Glomerular visceral epithelial cell (primary cell): ENCODE data around the gene PDE4A.
"Not testable (repeated sequence)": the region's sequence is repeated elsewhere in the genome, so short reads cannot be mapped to it uniquely, and the experiment has no call there.

ENCODE experiments used
- DNase-seq: peaks from one replicate; pipeline ENCODE4 v3.0.0-alpha.2; 2016; ENCODE audit errors: extremely low spot score

PDE4A gene

DNA sequence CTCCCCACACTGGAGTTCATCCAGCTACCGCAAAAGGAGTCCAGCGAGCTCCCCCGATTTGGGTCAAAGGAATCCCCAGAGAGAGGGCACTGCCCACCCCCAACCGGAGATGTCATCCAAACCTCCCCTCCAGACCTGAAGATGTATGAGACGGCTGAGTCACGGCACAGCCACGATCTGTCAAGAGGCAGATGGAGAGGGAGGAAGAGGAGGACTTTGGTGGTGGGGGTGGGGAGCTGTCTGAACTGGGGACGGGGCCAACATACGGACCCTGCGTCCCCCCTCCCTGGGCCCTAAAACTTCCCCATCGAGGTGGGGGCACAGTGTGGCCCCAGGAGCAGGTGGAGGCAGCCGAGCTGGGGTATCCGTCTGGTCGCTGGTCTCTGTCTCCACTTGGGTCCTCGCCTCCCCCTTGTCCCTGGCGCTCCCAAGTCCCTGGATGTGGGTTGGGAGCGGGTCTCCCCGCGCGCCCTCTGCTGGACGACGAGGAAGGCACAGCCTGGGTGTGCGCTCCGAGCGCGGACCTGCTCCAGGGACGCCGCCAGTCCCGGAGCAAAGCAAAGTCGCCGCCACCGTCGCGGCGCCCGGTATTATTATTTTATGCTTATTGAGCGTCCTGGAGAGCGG is 3.8 kb downstream of the PDE4A start:
- peak; percentile 81 for DNase-seq

DNA sequence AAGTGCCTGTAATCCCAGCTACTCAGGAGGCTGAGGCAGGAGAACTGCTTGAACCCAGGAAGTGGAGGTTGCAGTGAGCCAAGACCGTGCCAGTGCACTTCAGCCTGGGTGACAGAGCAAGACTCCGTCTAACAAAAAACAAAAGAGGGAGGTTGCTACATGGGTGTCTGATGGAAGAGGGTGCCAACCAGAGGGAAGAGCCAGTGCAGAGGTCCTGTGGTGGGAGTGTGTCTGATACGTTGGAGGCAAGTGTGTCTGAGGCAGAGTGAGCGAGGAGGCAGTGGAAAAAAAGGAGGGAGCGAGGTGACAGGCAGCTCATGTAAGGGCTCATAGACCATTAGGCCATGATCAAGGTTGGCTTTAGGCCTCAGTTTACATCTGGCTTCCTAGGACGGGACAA is 6.8 kb downstream of the PDE4A start:
- DNase-seq, result no peak

DNA sequence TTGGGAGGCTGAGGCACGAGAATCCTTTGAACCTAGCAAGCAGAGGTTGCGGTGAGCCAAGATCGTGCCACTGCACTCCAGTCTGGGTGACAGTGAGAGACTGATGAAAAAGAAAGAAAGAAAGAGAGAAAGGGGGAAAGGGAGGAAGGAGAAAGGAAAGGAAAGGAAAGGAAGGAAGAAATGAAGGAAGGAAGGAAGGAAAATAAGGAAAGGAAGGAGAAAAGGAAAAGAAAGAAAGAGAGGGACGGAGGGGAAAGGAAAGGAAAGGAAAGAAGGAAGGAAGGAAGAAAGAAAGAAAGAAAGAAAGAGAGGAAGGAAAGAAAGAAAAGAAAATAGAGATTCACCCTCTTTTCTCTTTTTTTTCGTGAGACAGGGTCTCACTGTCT is 8.7 kb downstream of the PDE4A start:
- no peak for DNase-seq

DNA sequence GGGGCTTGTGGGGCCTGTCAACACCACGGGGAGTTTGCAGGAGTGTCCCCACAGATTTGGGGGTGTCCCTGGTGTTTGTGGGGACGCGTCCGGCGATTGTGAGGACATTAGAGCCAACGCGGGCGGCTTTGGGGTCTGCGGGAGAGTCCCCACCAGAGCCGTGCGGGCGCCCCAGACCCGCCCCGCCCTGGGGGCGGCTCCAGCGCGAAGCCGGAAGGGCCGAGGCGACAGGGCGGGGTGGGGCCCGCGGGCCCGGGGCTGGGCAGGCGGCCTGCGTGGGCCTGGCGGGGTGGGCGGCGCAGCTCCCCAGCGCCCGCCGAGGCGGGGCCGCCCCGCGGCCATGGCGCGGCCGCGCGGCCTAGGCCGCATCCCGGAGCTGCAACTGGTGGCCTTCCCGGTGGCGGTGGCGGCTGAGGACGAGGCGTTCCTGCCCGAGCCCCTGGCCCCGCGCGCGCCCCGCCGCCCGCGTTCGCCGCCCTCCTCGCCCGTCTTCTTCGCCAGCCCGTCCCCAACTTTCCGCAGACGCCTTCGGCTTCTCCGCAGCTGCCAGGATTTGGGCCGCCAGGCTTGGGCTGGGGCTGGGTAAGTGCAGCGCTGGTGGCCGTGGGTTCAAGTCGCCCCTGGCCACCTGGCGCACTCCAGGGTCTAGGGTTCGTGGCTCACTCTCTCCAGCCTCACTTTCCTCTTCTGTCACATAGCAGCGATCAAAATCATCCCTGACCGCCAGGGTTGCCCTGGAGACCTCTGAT is 10.3 kb downstream of the PDE4A start:
- no peak for DNase-seq

DNA sequence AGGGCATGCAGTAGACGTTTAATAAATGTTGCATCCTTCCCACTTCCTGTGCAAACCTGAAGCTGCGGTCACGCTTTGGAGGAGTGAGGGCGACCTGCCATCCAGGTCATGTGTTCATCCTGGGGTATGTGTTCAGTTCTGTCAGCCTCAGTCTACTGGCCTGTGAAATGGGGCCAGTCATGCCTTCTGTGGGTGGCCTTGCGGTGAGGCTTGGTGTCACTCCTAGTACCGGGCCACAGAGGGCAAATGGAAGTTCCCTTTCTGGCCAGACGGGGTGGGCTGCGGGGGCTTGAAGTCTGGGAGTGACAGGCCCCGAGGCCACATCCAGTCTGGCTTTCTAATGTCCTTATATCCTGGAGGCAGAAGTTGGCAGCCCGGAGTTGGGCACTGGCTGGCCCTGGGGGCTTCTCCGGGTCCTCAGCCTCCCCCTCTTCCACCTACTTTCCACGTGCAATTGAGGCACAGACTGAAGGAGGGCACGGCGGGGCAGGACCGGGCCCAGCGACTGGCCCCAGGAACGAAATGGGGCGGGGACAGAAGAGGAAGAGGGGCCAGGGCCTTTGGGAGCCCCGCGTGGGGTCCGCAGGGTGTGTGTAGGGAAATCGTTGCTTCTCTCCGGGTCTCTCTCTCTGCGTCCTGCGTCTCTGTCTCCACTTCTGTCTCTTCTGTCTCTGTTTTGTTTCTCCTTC is 11.1 kb downstream of the PDE4A start:
- no peak for DNase-seq

DNA sequence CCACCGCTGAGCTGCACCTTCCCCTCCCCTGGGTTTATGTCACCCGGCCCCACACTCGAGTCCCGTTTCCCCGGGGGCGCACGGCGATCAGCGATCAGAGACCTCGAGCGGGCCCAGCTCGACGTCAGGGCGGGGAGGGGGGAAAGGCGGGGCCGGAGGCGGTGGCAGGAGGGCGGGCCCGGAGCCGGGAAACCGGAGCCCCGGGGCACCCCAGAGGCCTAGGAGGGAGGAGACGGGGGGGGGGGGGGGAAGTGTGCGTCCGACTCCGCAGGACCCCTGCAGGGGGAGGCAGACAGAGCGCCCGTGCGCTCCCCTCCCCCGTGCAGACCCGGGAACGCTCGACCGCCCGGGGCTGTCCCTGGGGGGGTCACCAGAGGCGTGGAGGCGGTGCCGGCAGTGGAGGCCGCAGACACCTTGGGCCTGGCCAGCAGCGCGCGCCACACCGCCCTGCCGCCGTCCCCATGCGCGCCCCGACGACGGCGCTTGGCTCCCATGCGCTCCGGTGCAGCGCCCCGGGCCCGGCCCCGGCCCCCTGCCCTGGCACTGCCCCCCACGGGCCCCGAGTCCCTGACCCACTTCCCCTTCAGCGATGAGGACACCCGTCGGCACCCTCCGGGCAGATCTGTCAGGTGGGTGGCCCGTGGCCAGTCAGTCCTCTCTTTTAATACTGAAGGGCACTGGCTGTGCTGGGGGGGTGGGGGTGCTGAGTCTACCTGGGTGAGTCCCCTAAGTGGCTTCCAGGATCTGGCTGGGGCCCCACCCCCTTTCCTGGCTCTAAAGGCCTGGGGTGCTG is 11.8 kb downstream of the PDE4A start:
- DNase-seq, result no peak

DNA sequence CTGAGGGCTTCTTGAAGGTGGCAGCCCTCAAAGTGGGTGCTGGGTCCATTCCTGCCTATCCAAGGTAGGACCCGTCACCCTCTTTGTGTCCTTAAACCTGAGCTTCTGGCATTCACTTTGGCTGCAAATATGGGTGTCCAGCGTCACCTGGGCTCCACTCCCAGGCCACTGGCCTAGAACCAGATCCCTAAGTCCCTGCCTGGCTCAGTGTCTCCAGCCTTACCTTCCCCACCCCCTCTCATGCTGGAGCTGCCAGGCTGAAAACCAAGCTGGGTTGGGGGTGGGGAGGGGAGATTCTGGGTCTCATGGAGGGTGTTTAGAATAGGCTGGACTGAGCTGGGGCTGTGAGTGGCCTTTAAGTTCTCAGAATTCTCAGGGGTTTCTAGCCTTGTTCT is 12.4 kb downstream of the PDE4A start:
- DNase-seq, result no peak

DNA sequence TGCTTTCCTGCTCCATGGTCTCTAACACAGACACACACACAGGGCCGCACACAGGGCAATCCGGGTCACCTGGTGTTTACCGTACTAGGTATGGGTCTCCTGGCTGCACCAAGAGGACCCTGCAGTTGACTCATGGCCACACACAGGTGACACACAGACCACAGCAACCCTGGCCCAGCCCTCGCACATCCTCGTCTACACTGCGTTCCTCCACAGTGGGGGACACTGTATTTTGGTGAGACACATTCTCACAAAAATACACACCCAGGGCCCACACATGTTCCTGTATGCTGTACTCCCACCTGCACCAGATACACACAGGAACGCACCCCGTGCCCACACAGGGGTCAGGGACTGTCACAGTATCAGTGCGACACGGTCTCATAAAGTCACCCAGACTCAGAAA is 12.8 kb downstream of the PDE4A start:
- DNase-seq, result no peak

DNA sequence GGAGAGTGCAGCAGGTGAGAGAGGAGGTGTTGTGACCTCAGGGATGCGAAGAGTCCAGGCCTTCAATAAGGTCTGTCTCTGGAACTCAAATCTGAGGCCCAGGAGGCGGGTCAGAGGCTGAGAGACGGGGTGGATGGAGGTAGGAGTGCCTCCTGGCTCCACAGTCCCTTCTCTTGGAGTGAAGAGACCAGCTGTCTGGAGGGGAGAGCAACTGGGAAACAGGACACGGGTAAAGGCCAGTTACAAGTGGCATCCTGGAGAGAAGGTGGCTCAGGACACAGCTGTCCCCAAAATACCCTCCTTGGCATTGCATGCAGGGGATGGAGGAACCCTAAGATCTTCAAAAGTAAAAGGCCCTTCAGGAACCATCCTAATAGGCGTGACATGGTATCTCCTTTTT is 19.2 kb downstream of the PDE4A start:
- DNase-seq, result no peak

DNA sequence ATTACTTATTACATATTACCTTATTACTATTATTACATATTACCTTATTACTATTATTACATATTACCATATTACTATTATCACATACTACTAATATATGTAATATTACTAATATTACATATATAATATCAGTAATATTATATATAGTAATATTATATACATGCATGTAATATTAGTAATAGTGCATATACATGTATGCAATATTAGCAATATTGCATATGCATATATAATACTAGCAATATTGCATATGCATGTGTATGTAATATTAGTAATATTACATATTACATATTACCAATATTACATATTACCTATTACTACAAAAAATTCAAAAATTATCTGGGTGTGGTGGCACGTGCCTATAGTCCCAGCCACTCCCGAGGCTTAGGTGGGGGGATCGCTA is 22.4 kb downstream of the PDE4A start:
- no peak for DNase-seq

DNA sequence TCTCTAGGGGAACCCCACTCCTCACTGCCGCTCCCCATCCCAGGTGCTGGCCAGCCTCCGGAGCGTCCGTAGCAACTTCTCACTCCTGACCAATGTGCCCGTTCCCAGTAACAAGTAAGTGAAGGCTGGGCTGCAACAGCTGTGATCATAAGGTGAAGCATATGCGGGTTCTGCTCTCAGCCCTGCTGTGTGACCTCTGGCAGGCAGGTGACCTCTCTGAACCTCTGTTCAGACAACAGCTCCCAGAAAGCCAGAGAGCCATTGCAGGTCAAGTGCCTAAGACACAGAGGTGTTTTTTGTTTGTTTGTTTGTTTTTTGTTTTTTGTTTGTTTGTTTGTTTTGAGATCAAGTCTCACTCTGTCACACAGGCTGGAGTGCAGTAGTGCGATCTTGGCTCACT is 28.7 kb downstream of the PDE4A start:
- DNase-seq, result no peak

DNA sequence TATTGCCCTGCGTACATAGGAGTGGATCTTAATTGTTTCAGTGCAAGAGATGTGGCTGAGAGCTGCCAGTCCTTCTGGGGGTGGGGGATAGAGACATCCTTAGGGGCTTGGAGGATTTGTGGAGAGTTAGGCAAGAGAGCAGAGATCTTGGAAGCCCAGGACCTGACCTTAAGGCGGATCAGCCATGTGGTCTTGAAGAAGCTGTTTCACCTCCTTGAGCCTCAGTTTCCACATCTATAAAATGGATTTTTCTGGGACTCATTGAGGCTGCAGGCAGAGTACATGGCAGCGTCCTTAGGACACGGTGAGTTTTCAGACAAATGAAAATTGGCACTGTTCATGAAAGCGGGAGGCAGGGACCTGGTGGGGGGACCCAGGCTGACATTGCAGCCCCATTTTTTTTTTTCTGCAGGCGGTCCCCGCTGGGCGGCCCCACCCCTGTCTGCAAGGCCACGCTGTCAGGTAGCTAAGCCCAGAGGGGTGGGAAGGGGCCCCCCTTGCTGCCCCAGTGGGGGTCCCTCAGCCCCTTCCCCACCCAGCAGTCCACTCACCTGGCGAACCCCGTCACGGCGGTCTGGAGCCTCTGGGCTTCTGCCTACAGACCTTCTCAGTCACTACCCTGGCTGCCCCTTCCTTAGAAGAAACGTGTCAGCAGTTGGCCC is 30.0 kb downstream of the PDE4A start:
- DNase-seq, result no peak

DNA sequence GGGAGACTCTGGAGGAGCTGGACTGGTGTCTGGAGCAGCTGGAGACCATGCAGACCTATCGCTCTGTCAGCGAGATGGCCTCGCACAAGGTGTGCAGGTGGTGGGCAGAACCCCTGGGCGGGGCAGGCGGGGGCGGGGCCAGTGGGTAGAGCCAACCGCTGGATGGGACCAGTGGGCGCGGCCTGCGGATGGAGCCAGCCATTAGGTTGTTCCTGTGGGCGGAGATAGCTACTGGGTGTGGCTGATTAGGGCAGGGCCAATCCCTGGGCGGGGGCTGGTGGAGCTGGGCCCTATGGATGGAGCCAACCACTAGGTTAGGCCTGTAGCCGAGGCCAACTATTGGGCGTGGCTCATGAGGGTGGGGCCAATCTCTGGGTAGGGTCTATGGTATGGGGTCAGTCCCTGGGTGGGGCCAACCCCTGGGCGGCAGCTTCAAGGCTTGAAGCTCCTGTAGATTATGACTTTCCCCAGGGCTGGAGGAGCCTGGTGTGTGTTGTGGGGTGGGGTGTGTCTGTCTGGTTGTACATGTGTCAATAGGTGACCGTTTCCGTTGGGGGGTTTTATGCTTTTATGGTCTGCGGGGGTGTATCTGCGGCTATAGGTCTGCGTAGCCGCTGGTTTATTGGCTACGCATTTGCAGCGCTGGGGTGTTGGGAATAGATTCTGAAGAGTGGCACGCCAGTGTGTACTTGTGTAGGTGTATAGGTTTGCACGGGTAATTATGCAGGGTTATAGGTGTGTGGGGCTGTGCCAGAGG is 30.7 kb downstream of the PDE4A start:
- no peak for DNase-seq

DNA sequence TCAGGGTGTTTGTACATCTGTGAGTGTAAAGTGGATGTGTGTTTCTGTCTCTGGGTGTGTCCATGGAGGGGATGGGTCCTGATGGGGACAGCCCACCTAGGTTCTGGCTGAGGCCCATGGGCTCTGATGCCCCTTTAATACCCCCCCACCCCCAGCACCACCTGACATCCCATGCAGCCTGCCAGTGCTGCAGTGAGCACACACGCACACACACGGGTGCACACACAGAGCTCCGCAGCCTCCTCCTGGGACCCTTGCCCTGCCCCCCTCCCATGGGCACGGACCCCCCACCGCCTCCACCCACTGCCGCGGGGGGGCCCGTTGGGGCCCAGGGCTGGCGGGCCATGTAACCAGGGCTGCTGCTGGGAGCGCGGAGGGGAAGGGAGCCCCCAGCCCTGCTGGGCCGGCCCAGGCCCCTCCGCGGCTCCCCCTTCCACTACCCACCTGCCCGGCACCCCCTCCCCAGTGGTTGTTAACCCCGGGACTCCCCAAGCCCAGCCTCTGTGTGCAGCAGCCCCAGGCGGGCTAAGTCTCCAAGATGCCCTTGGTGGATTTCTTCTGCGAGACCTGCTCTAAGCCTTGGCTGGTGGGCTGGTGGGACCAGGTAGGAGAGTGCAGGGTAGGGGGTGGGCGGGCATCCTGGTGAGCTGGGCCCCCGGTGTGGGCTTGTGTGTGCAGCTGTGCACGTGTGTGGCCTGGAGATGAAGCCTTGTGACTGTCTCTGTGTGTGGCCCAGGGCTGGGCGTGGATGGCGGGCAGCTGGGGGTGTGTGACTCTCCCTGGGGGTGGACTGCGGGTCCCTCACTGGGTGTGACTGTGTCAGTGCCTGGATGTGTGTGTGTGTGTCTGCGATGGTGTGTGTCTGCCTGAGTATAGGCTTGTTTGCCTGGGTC is 32.6 kb downstream of the PDE4A start:
- no peak for DNase-seq

DNA sequence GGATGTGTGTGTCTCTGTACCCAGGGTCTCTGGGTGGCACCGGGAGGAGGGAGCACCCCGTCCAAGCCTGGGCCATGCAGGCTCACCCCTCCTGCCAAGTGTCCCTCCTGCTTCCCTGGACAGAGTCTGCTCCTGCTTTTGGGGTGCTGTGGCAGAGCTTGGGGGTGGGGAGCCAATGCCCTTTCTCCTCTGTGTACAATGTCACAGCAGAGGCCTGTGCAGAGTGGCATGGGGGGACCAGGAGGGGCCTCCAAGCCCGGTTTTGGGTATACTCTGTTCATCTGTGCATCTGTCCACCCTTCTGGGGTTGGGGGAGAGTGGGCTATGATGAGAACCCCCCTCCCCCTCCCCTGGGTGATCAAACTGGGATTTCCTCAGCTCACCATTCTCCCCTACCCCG is 33.5 kb downstream of the PDE4A start:
- no peak for DNase-seq

DNA sequence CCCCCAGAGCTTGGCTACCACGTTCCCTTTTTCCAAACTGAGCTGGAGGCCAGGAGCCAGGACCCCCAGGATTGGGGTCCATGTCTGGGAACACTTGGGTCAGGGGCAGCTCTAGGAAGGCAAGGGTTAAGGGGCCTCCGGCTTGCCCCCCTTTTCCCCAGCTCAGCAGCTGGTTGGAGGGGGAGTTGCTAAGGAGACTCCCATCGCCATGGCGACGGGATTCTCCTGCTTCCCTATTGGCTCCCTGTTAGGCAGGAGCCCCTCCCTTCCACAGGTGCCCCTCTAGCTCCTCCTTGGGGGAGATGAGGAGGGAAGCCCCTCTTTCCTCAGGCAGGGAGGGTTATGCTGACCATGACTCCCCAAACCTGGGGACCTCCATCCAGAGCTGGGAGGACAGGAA is 33.9 kb downstream of the PDE4A start:
- DNase-seq, result peak; percentile 24

DNA sequence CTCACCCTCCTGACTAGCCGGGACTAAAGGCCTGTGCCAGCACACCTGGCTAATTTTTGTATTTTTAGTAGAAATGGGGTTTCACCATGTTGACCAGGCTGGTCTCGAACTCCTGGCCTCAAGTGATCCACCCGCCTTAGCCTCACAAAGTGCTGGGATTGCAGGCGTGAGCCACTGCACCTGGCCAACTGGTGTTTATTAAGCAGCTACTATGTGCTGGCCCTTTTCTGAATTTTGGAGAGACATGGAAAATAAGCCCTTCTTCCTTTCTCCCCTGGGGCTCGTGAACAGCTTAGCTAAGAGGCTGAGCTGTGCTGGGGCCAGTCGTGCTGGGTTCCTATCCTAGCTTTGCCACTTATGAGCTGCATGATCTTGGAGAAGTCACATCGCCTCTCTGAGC is 38.4 kb downstream of the PDE4A start:
- DNase-seq, result not testable (repeated sequence)

DNA sequence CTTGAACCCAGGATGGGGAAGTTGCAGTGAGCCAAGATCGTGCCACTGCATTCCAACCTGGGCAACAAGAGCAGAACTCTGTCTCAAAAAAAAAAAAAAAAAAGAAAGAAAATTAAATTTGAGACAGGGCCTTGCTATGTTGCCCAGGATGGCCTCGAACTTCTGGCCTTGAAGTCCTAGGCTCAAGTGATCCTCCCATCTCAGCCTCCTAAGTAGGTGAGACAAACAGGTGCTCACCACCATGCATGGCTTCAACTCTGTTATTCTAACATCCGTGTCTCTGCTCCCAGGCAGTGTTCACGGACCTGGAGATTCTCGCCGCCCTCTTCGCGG is 40.3 kb downstream of the PDE4A start:
- no peak for DNase-seq

DNA sequence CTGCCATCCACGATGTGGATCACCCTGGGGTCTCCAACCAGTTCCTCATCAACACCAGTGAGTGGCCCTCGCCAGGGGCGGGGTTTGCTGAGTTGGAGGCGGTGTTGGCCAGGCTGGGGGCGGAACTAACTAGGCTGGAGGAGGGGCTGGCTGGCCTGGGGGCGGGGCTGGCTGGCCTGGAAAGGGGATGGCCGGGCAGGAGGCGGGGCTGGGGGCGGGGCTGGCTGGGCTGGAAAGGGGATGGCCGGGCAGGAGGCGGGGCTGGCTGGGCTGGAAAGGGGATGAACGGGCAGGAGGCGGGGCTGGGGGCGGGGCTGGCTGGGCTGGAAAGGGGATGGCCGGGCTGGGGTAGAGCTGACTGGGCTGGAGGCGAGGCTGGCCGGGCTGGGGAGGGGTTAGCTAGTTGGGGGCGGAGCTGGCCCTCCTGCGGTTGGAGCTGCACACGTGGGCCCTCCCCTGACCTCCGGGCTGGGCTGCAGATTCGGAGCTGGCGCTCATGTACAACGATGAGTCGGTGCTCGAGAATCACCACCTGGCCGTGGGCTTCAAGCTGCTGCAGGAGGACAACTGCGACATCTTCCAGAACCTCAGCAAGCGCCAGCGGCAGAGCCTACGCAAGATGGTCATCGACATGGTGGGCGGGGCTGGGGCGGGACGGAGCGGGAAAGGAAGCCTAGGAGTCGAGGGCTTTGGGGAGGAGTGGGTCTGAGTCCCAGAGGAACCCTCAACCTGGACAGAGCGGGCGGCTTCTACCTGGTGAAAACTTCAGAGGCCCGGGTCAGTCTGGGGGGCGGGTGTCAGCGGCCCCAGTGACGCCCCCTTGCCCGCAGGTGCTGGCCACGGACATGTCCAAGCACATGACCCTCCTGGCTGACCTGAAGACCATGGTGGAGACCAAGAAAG is 41.0 kb downstream of the PDE4A start:
- peak; percentile 94 for DNase-seq
